HG03064 (cell line): ENCODE measurements around the gene SERPINB6.
"Not testable (repeated sequence)": the region's sequence is repeated elsewhere in the genome, so short reads cannot be mapped to it uniquely, and the experiment has no call there.

ENCODE experiments used
- ATAC-seq: cut with Tn5 transposase; IDR thresholded peaks from one replicate; pipeline ENCODE4 v1.9.1; 2021; ENCODE audit warnings: low read depth; ENCODE audit not compliant: unreplicated experiment

The SERPINB6 gene

GRCh38 chr6:2977799-2978590, 6.6 kb upstream of the SERPINB6 start:
- no peak for ATAC-seq

GRCh38 chr6:2977290-2977689, 5.9 kb upstream of the SERPINB6 start:
- no peak for ATAC-seq

- ATAC-seq, result no peak
Measured at GRCh38 chr6:2976571-2977085, 5.3 kb upstream of the SERPINB6 start.

DNA sequence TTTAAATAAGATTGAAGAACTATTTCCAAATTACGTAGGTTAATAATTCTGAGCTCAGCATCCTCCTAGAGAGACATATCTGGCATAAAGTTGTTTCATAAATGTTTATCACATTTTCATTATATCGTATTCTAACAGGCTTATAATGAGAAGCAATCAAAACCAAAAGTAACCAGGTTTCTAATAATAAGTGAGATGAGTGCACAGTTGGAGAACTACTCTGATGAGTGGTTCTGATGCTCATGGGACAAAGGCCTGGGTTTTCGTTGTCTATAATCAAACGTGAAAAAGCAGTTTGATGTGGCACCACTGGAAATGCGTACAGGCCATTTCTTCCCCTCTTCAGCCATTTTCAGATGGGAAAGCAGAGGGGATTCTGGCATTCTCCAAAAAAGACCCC, 4.7 kb upstream of the SERPINB6 start:
- ATAC-seq, result no peak

DNA sequence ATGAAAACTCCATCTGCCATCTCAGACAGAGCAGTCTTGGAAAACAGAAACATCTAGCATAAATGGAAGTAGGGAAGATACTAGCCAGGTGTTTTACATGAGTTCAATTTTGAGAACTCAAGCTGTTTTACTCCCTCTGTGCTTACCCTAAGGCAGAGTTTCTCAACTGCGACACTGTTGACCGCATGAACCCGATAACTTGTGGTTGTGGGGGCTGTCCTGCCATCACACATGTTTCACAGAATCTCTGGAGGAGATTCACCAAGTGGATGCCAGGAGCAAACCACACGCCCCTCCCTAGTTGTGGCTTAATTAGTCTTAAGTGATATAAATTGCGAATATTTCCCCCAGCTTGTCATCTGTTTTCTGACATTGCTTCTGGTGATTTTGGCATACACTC, 2.3 kb upstream of the SERPINB6 start:
- no peak for ATAC-seq

GRCh38 chr6:2973180-2973579, 1.8 kb upstream of the SERPINB6 start:
- ATAC-seq, result not testable (repeated sequence)

- not testable (repeated sequence) for ATAC-seq
Measured at GRCh38 chr6:2972685-2973084, 1.3 kb upstream of the SERPINB6 start.

- ATAC-seq, result not testable (repeated sequence)
Measured at GRCh38 chr6:2972219-2972487, 786 bp upstream of the SERPINB6 start.

DNA sequence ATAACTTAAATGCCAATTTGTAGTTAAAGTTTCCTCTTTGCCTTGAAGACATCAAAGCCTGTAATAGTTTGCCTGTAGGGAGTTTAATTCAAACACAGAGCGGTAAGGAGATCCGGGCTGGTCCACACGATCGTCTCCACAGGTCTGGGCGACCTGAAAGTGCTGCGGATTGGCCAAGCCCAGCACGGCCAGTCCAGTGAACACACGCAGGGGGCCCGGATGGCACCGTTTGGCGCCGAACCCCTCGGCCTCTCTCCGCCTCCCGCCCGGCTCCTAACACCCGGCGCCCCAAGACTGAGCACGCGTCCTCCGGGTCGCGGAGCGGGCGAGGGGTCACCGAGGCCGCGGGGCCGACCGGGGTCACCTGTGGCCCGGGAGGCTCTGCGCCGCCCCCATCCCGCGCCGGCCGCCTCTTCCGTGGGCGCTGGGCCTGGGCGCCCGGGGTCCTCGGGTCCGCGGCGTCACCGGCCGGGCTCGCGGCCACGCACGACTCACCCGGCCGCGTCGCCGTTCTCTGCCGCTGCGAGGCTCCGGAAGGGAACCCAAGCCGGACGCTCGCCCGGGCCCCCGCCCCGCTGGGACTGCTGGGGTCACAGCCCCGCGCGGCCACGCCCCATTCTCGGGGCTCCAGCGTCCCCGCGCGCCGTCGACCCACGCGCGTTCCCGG, 481 bp downstream of the SERPINB6 start:
- no peak for ATAC-seq

GRCh38 chr6:2970034-2970685, 1.2 kb downstream of the SERPINB6 start:
- no peak for ATAC-seq

- no peak for ATAC-seq
Measured at GRCh38 chr6:2969549-2969948, 1.8 kb downstream of the SERPINB6 start.

GRCh38 chr6:2968600-2969135, 2.7 kb downstream of the SERPINB6 start:
- no peak for ATAC-seq

- ATAC-seq, result no peak
Measured at GRCh38 chr6:2967936-2968335, 3.4 kb downstream of the SERPINB6 start.

DNA sequence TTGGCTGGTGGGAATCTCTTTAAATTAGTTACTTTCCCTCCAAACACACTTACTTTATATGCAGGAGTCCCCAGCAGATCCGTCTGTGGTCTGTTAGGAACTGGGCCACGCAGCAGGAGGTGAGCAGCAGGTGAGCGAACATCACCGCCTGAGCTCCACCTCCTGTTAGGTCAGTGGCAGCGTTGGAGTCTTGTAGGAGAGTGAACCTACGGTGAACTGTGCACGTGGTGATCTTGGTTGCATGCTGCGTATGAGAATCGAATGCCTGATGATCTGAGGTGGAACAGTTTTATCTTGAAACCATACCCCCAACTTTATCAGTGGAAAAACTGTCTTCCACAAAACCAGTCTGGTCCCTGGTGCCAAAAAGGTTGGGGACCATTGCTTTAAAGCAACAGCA, 5.0 kb downstream of the SERPINB6 start:
- no peak for ATAC-seq

DNA sequence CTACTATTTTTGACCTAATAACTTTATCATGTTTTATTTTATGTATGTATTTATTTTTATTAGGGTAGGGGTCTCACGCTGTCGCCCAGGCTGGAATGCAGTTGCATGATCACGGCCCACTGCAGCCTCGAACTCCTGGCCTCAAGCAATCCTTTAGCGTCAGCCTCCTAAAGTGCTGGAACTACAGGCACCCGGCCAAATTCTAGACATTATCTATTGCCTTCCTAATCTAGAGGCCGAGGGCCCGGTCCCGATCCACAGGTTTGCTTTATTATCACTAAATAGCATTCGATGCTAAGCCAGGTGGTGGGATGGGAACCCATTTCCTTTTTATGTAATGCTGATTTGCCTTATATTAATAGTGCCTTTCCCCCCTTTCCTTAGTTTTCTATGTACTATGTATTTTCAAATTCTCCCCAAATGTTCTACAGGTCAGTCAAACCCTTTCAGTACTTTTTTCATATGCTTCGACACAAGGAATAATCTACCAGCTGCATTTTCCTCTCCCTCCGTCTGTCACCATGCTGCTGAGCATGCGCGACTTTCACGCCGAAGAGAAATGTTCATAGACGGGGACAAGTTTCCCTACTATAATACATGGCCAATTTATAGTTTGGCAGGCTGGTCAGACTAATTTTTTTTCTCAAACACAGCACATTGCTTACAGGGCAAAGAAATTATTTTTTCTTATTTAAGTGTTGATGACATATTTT, 6.4 kb downstream of the SERPINB6 start:
- ATAC-seq, result no peak

- ATAC-seq, result no peak
Measured at GRCh38 chr6:2963756-2964155, 7.6 kb downstream of the SERPINB6 start.

GRCh38 chr6:2962636-2963035, 8.7 kb downstream of the SERPINB6 start:
- no peak for ATAC-seq

GRCh38 chr6:2962004-2962403, 9.4 kb downstream of the SERPINB6 start:
- no peak for ATAC-seq

DNA sequence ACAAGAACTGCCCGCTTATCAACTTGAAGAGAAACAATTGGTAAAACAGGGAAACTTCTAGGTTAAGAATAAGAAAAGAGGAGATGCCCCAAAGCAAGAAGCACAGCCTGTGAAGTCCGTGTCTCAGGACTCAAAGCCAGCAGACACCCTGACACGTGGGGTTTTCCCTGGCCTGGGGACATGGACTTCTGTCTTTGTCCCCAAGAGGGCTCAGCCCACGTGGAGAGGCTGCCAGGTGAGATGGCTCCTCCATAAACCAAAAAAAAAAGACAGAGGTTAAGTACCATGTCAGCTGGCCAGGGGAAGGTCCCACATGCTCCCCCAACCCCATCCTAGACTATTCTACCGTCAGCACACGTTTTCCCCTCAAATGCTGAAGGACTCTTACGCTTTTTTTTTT, 9.9 kb downstream of the SERPINB6 start:
- ATAC-seq, result no peak

GRCh38 chr6:2960935-2961334, 10.4 kb downstream of the SERPINB6 start:
- ATAC-seq, result no peak
